ENCODE results near the gene ANXA11.

ANXA11 gene

DNA sequence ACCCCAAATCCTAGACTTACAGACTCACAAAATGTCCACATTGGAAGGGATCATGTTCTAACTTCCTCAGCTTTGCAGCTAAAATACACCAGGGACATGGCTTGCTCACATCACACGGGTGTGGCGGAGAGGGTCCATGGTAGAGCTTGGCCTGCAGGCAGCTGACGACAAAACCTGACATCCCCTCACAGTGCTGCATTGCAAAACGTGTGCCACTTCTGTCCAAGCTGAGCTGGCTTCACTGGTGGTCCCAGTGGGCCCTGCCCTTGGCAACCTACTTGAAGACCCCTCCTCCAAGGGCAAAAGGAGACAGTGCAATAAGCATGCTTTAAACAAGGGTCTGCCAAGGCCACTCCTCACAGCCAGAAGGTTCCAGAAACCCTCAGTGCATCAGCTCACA, 21.9 kb downstream of the ANXA11 start:
- Histone ChIP-seq H4K20me1 (ENCODE audit: control insufficient read depth, insufficient read depth, low read depth, low read length) (no peaks in the 10 kb centered on the region; the same call in 1 of the 2 replicates), H3K4me1 (ENCODE audit: control insufficient read depth, low read length) (peaks cover 37% of the 10 kb centered on the region), H3K9me2 (replicated peaks; ENCODE audit: control insufficient read depth, low read length) (no peaks in the 10 kb centered on the region), H3K4me3 (ENCODE audit: low read length) (no peak overlapping the region), H3K36me3 (ENCODE audit: control insufficient read depth, low read length) (peaks cover 9% of the 10 kb centered on the region; the same call in 1 of the 2 replicates), H3K9me3 (ENCODE audit: control insufficient read depth, insufficient read depth, low read length) (no peaks in the 10 kb centered on the region), H3K4me2 (ENCODE audit: low read length) (no peak overlapping the region), H3K27me3 (ENCODE audit: control insufficient read depth, low read length) (no peaks in the 10 kb centered on the region), H3K79me2 (ENCODE audit: control insufficient read depth, low read length) (peaks cover 87% of the 10 kb centered on the region), H3K27ac (ENCODE audit: low read depth, low read length) (no peak overlapping the region), H3F3A (ENCODE audit: control insufficient read depth, insufficient read depth) (peaks cover 13% of the 10 kb centered on the region)
- TF ChIP-seq, protein P1, sequence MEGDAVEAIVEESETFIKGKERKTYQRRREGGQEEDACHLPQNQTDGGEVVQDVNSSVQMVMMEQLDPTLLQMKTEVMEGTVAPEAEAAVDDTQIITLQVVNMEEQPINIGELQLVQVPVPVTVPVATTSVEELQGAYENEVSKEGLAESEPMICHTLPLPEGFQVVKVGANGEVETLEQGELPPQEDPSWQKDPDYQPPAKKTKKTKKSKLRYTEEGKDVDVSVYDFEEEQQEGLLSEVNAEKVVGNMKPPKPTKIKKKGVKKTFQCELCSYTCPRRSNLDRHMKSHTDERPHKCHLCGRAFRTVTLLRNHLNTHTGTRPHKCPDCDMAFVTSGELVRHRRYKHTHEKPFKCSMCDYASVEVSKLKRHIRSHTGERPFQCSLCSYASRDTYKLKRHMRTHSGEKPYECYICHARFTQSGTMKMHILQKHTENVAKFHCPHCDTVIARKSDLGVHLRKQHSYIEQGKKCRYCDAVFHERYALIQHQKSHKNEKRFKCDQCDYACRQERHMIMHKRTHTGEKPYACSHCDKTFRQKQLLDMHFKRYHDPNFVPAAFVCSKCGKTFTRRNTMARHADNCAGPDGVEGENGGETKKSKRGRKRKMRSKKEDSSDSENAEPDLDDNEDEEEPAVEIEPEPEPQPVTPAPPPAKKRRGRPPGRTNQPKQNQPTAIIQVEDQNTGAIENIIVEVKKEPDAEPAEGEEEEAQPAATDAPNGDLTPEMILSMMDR (IDR thresholded peaks at IDR 0.05; ENCODE audit: low read depth, low read length, poor library complexity, severe bottlenecking): no peak
- no peak for TF ChIP-seq EZH2phosphoT487 (IDR thresholded peaks at IDR 0.05; ENCODE audit: borderline replicate concordance, low read length)

DNA sequence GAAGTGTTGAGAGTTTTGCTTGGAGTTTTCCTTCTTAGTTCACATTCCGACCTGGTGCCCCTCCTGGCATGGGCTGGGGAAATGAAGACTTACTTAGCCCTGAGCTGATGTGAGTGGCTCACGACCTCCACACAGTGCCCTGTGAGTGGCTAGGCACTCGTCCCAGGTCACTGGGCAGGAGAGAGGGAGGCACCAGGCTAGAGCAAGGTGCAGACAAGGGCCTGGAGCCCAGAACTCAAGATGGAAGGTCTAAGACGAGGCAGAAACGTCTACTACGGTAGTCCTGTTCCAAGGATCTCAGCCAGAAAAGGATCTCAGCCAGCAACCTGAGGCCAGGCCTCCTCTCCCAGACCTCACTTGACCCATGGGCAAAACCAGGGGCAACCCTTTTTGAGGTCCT, 22.4 kb downstream of the ANXA11 start:
- Histone ChIP-seq H4K20me1 (ENCODE audit: control insufficient read depth, insufficient read depth, low read depth, low read length) (no peaks in the 10 kb centered on the region; the same call in 1 of the 2 replicates), H3K9me3 (ENCODE audit: control insufficient read depth, insufficient read depth, low read length) (no peaks in the 10 kb centered on the region), H3K79me2 (ENCODE audit: control insufficient read depth, low read length) (peaks cover 85% of the 10 kb centered on the region), H3K4me3 (ENCODE audit: low read length) (no peak overlapping the region), H3F3A (ENCODE audit: control insufficient read depth, insufficient read depth) (peaks cover 8% of the 10 kb centered on the region), H3K9me2 (replicated peaks; ENCODE audit: control insufficient read depth, low read length) (no peaks in the 10 kb centered on the region), H3K27ac (ENCODE audit: low read depth, low read length) (no peak overlapping the region), H3K27me3 (ENCODE audit: control insufficient read depth, low read length) (no peaks in the 10 kb centered on the region), H3K4me2 (ENCODE audit: low read length) (no peak overlapping the region), H3K36me3 (ENCODE audit: control insufficient read depth, low read length) (peaks cover 9% of the 10 kb centered on the region; the same call in 1 of the 2 replicates), H3K4me1 (ENCODE audit: control insufficient read depth, low read length) (peaks cover 34% of the 10 kb centered on the region)
- TF ChIP-seq, protein P1 (IDR thresholded peaks at IDR 0.05; ENCODE audit: low read depth, low read length, poor library complexity, severe bottlenecking): no peak
- TF ChIP-seq EZH2phosphoT487 (IDR thresholded peaks at IDR 0.05; ENCODE audit: borderline replicate concordance, low read length): no peak

DNA sequence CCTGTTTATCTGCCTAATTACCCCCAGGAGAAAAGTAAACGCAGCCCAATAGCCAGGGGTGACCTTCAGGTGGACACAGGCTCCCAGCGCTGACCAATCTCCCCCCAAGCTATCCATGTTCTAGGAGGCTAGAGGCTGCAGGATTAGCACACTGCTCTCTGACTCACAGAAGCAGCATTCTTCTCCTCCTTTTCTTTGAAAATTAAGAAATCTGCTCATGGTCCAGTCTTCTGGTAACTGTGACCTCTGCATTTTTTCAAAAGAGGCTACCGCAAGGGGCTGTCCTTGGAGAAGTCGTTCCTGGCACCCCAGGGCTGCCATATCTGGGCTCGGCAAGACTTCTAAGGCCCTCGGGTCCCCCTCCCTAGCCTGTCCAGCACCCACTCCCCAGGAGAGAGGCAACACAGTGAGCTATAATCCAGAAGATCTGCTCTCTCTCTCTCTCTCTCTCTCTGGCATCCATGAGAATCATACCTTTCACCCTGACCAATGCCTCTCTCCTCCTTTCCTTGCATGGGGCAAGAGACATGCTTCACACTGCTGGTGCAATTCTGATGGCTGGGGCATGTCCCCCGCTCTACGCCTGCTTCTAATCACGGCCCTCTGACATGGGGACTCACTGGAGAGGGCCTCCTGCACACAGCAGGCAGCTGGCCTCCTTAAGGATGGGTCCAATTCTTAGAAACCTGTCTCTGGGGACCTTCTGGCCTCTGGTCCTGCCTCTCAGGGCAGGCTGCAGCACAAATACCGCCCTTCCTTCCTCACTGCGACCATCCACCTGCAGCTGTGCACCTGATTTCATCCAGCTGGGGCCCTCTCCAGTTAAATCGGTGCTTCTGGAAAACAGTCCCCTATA, 27.3 kb downstream of the ANXA11 start:
- H3K4me1 ChIP-seq (ENCODE audit: control insufficient read depth, low read length): peaks cover 13% of the 10 kb centered on the region; the same call in 1 of the 2 replicates
- H3F3A ChIP-seq (ENCODE audit: control insufficient read depth, insufficient read depth): no peaks in the 10 kb centered on the region
- H3K36me3 ChIP-seq (ENCODE audit: control insufficient read depth, low read length): no peaks in the 10 kb centered on the region
- H3K4me2 ChIP-seq (ENCODE audit: low read length): no peak overlapping the region
- H3K27me3 ChIP-seq (ENCODE audit: control insufficient read depth, low read length): no peaks in the 10 kb centered on the region
- no peaks in the 10 kb centered on the region for H3K9me3 ChIP-seq (ENCODE audit: control insufficient read depth, insufficient read depth, low read length)
- no peak overlapping the region for H3K4me3 ChIP-seq (ENCODE audit: low read length)
- no peak overlapping the region for H3K27ac ChIP-seq (ENCODE audit: low read depth, low read length)
- H4K20me1 ChIP-seq (ENCODE audit: control insufficient read depth, insufficient read depth, low read depth, low read length): 0 out of 2 replicates have a peak, but pooled peaks cover 5% of the 10 kb centered on the region
- TF ChIP-seq, protein P1 (IDR thresholded peaks at IDR 0.05; ENCODE audit: low read depth, low read length, poor library complexity, severe bottlenecking): no peak
- no peak for TF ChIP-seq EZH2phosphoT487 (IDR thresholded peaks at IDR 0.05; ENCODE audit: borderline replicate concordance, low read length)
- H3K9me2 ChIP-seq (replicated peaks; ENCODE audit: control insufficient read depth, low read length): no peaks in the 10 kb centered on the region
- H3K79me2 ChIP-seq (ENCODE audit: control insufficient read depth, low read length): peaks cover 54% of the 10 kb centered on the region

Data from DOHH2 (cell line).